Stimulated activated CD8-positive, alpha-beta memory T cell treated with anti-CD3 and anti-CD28 coated beads, Interleukin-12 subunit alpha, Interleukin-12 subunit beta, amount 100 ng/mL, for 24 hours (primary cell): Measurements from ENCODE around the gene ILK.

ENCODE experiments used
- DNase-seq: peaks from one replicate; pipeline ENCODE4 v3.0.0-alpha.2; 2020; ENCODE audit errors: extremely low read depth

ILK gene

GRCh38 chr11:6574816-6575715 lies 28.5 kb upstream of the ILK start:
- DNase-seq: no peak

- no peak for DNase-seq
Observed at GRCh38 chr11:6576471-6577373, 26.9 kb upstream of the ILK start.

- DNase-seq: no peak
Observed at GRCh38 chr11:6578134-6578533, 25.4 kb upstream of the ILK start.

GRCh38 chr11:6579681-6580080 lies 23.9 kb upstream of the ILK start:
- no peak for DNase-seq

- no peak for DNase-seq
Observed at GRCh38 chr11:6583584-6583983, 20.0 kb upstream of the ILK start.

- no peak for DNase-seq
Observed at GRCh38 chr11:6584528-6584927, 19.0 kb upstream of the ILK start.

GRCh38 chr11:6586434-6587359 lies 16.9 kb upstream of the ILK start:
- no peak for DNase-seq

GRCh38 chr11:6587360-6587953 lies 16.1 kb upstream of the ILK start:
- no peak for DNase-seq

GRCh38 chr11:6588018-6588417 lies 15.6 kb upstream of the ILK start:
- no peak for DNase-seq

GRCh38 chr11:6594142-6594768 lies 9.3 kb upstream of the ILK start:
- no peak for DNase-seq

GRCh38 chr11:6596239-6596877 lies 7.2 kb upstream of the ILK start:
- no peak for DNase-seq

GRCh38 chr11:6598555-6598954 lies 5.0 kb upstream of the ILK start:
- no peak for DNase-seq

- no peak for DNase-seq
Observed at GRCh38 chr11:6599449-6599848, 4.1 kb upstream of the ILK start.

- no peak for DNase-seq
Observed at GRCh38 chr11:6599881-6600390, 3.6 kb upstream of the ILK start.

- no peak for DNase-seq
Observed at GRCh38 chr11:6601041-6601461, 2.5 kb upstream of the ILK start.

GRCh38 chr11:6602096-6602940 lies 1.3 kb upstream of the ILK start:
- DNase-seq: no peak

- no peak for DNase-seq
Observed at GRCh38 chr11:6604081-6604626, 580 bp downstream of the ILK start.

GRCh38 chr11:6604790-6605189 lies 1.2 kb downstream of the ILK start:
- no peak for DNase-seq
